22Rv1 (cell line): ENCODE measurements around the gene CRABP1.

Experiments used
- CTCF ChIP-seq: fragments of 450-650 bp; IDR thresholded peaks from 2 replicates; pipeline ENCODE4 v1.5.1; 2017; ENCODE audit warnings: mild to moderate bottlenecking
- ZFX ChIP-seq: fragments of 450-650 bp; IDR thresholded peaks from 2 replicates; pipeline ENCODE4 v1.6.1; 2017; ENCODE audit warnings: antibody characterized with exemption, borderline replicate concordance

GRCh38 chr15:78308422-78309032, 31.6 kb upstream of the CRABP1 start:
- peak; percentile 94 for TF ChIP-seq CTCF
- TF ChIP-seq ZFX: no peak
